Subcutaneous abdominal adipose tissue (tissue), 5 donors: ENCODE results near the gene CFAP54.

Source experiments
- H3K27ac ChIP-seq: one replicate; pipeline ENCODE4 v1.7.0; 2013; ENCODE audit warnings: low read depth, mild to moderate bottlenecking, inconsistent platforms, low read length, moderate library complexity
- H3K27me3 ChIP-seq, 5 donors: one replicate each; pipeline ENCODE4 v1.7.0; 2013; ENCODE audit warnings: low read length in 5 of 5, inconsistent platforms in 1 of 5; ENCODE audit not compliant: control insufficient read depth in 5 of 5, insufficient read depth in 4 of 5
- H3K36me3 ChIP-seq, 5 donors: one replicate each; pipeline ENCODE4 v1.7.0; 2013; ENCODE audit warnings: low read length in 5 of 5; ENCODE audit not compliant: control insufficient read depth in 5 of 5, insufficient read depth in 5 of 5
- H3K4me1 ChIP-seq, 5 donors: one replicate each; pipeline ENCODE4 v1.7.0; 2013; ENCODE audit warnings: low read length in 5 of 5, mild to moderate bottlenecking in 3 of 5, moderate library complexity in 1 of 5; ENCODE audit not compliant: control insufficient read depth in 5 of 5, insufficient read depth in 5 of 5
- H3K4me3 ChIP-seq, 5 donors: one replicate each; pipeline ENCODE4 v1.7.0; 2013; ENCODE audit warnings: low read length in 5 of 5, low read depth in 1 of 5
- H3K9ac ChIP-seq, 5 donors: one replicate each; pipeline ENCODE4 v1.7.0; 2013; ENCODE audit warnings: low read length in 5 of 5, mild to moderate bottlenecking in 4 of 5, moderate library complexity in 3 of 5
- H3K9me3 ChIP-seq, 5 donors: one replicate each; pipeline ENCODE4 v1.7.0; 2013; ENCODE audit warnings: low read length in 5 of 5; ENCODE audit not compliant: control insufficient read depth in 5 of 5
- donor health status: healthy.
- donor health status: healthy.
- donor health status: healthy.
- donor health status: healthy.
- donor health status: healthy.

Gene CFAP54

DNA sequence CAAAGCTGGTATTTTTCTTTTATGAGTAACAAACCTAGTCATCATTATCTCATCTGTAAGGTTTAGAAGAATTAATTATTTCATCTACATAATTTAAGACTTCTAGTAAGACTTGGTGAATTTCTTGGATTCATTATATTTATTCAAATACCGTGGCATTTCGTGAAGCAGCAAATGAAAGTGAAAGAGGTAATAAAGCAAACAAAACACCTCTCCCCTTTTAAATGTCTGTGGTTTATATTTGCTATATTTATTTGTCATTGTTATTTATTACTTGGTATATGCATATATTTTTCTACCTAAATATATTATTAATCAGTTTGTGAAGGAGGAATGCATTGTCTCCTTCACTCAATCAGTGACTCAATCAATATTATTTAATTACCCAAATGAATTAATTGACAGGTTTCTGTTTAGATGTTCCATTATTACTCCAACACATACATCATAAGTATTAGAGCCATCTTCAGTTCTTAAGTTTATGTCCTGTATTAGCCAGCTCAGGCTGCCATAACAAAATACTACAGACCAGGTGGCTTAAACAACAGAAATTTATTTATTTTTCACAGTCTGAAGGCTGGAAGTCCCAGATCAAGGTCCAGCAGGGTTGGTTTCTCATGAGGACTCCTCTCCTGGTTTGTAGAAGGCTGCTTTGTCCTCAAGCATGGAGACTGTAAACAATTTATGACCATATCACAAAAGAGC is 6.6 kb downstream of the CFAP54 start:
- H3K9ac ChIP-seq: no peak overlapping the region
- H3K27ac ChIP-seq: peak overlapping the region; percentile 19
- peaks cover 0 to 10% (median 0%) of the 10 kb centered on the region in 5 donors for H3K4me1 ChIP-seq
- no peak overlapping the region for H3K4me3 ChIP-seq
- no peaks in the 10 kb centered on the region for H3K9me3 ChIP-seq
- H3K36me3 ChIP-seq: no peaks in the 10 kb centered on the region
- no peaks in the 10 kb centered on the region for H3K27me3 ChIP-seq

GRCh38 chr12:96496944-96497343 is 7.6 kb downstream of the CFAP54 start:
- no peaks in the 10 kb centered on the region for H3K9me3 ChIP-seq
- no peak overlapping the region for H3K27ac ChIP-seq
- H3K27me3 ChIP-seq: no peaks in the 10 kb centered on the region
- H3K4me1 ChIP-seq: peaks cover 0 to 16% (median 3%) of the 10 kb centered on the region in 5 donors
- H3K4me3 ChIP-seq: no peak overlapping the region
- H3K9ac ChIP-seq: no peak overlapping the region
- no peaks in the 10 kb centered on the region for H3K36me3 ChIP-seq

DNA sequence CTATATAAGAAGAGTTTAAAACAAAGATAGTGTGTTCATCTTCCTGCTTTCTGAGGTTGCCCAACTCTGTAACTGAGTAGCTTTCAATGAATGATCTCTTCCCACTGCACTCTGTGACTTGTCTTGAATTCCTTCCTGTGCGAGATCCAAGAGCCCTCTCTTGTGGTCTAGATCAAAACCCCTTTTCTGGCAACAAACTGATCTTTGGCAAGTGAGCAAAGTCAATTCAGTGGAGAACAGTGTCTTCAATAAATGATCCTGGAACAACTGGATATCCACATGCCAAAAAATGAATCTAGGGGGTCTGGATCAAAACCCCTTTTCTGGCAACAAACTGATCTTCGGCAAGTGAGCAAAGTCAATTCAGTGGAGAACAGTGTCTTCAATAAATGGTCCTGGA is 8.5 kb downstream of the CFAP54 start:
- Histone ChIP-seq H3K27ac (no peak overlapping the region), H3K4me1 (peaks cover 0 to 23% (median 5%) of the 10 kb centered on the region in 5 donors), H3K27me3 (no peaks in the 10 kb centered on the region), H3K4me3 (no peak overlapping the region), H3K9ac (no peak overlapping the region), H3K9me3 (no peaks in the 10 kb centered on the region), H3K36me3 (no peaks in the 10 kb centered on the region)

- H3K27ac ChIP-seq: peak overlapping the region; percentile 9
- H3K4me3 ChIP-seq: no peak overlapping the region
- H3K4me1 ChIP-seq: peaks cover 0 to 25% (median 5%) of the 10 kb centered on the region in 5 donors
- H3K36me3 ChIP-seq: no peaks in the 10 kb centered on the region
- H3K27me3 ChIP-seq: no peaks in the 10 kb centered on the region
- no peaks in the 10 kb centered on the region for H3K9me3 ChIP-seq
- no peak overlapping the region for H3K9ac ChIP-seq
Observed at GRCh38 chr12:96500693-96501092, 11.3 kb downstream of the CFAP54 start.

DNA sequence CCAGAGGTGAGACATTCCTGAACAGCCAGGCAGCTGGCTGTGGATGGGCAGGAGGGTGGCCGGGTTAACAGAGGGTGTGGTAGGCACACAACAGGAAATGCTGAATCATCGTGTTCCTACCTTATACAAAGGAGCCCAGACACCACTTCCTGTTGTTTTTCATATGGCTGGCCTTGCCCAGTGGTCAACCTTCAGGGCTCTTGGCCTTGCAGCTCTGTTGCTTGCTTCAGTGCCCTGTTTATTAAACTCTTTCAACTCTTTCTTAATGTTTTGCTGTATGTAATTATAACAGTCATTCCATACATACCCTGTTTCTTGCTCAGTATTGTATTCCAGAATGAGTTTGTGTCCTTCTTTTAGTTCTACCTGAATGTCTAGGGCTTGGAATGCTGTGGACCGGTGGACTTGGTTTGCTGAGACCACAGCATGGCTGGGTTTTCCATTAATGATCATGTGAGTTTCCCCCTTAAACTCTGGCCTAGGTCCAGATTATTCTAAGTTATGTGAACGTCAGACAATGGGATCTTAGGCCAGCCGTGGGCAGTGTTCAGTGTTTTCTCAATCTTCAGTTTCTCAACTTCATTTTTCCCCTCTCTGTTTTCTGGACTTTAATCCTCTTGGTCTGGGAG is 11.9 kb downstream of the CFAP54 start:
- Histone ChIP-seq H3K4me1 (peaks cover 0 to 24% (median 5%) of the 10 kb centered on the region in 5 donors), H3K4me3 (no peak overlapping the region), H3K9me3 (no peaks in the 10 kb centered on the region), H3K27me3 (no peaks in the 10 kb centered on the region), H3K9ac (no peak overlapping the region), H3K36me3 (no peaks in the 10 kb centered on the region), H3K27ac (peak overlapping the region; percentile 67)

GRCh38 chr12:96501908-96502307 is 12.5 kb downstream of the CFAP54 start:
- Histone ChIP-seq H3K9ac (peak overlapping the region in 1 of 5 donors; percentile 5), H3K4me3 (no peak overlapping the region), H3K27ac (peak overlapping the region; percentile 67), H3K36me3 (no peaks in the 10 kb centered on the region), H3K9me3 (no peaks in the 10 kb centered on the region), H3K4me1 (peaks cover 0 to 22% (median 5%) of the 10 kb centered on the region in 5 donors), H3K27me3 (no peaks in the 10 kb centered on the region)

- peak overlapping the region; percentile 67 for H3K27ac ChIP-seq
Observed at GRCh38 chr12:96502477-96502876, 13.1 kb downstream of the CFAP54 start.

GRCh38 chr12:96502949-96503532 is 13.7 kb downstream of the CFAP54 start:
- Histone ChIP-seq H3K9ac (no peak overlapping the region), H3K27ac (peak overlapping the region; percentile 50), H3K36me3 (no peaks in the 10 kb centered on the region), H3K4me1 (peaks cover 0 to 22% (median 5%) of the 10 kb centered on the region in 5 donors), H3K27me3 (no peaks in the 10 kb centered on the region), H3K4me3 (no peak overlapping the region), H3K9me3 (no peaks in the 10 kb centered on the region)

More at GRCh38 chr12:96502477-96502876, 13.1 kb downstream of the CFAP54 start:
- Histone ChIP-seq H3K9ac (no peak overlapping the region), H3K36me3 (no peaks in the 10 kb centered on the region), H3K4me3 (no peak overlapping the region), H3K9me3 (no peaks in the 10 kb centered on the region), H3K4me1 (peaks cover 0 to 22% (median 5%) of the 10 kb centered on the region in 5 donors), H3K27me3 (no peaks in the 10 kb centered on the region)

- Histone ChIP-seq H3K4me3 (no peak overlapping the region), H3K36me3 (no peaks in the 10 kb centered on the region), H3K27ac (no peak overlapping the region), H3K27me3 (no peaks in the 10 kb centered on the region), H3K9me3 (no peaks in the 10 kb centered on the region), H3K4me1 (peaks cover 0 to 22% (median 5%) of the 10 kb centered on the region in 5 donors), H3K9ac (no peak overlapping the region)
Observed at GRCh38 chr12:96503976-96504375, 14.6 kb downstream of the CFAP54 start.

DNA sequence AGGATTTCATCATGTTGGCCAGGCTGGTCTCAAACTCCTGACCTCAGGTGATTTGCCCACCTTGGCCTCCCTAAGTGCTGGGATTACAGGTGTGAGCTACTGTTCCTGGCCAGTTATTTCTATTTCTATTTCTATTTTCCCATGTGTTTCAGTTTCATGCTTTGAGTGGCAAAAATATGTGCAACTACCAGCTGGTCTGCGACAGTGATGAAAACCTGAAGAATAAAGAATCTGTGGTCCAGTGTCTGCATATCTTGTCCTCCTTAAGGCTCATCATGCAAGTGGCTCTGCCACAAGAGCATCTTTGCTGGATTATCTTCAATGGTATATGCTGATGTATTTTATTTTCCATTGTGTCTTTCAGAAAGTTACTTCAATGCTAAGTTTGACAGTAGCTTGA is 17.4 kb downstream of the CFAP54 start:
- H3K9me3 ChIP-seq: no peaks in the 10 kb centered on the region
- H3K4me1 ChIP-seq: peaks cover 0 to 19% (median 5%) of the 10 kb centered on the region in 5 donors
- H3K27ac ChIP-seq: no peak overlapping the region
- no peak overlapping the region for H3K4me3 ChIP-seq
- no peaks in the 10 kb centered on the region for H3K27me3 ChIP-seq
- no peak overlapping the region for H3K9ac ChIP-seq
- H3K36me3 ChIP-seq: no peaks in the 10 kb centered on the region
